Measurements from ENCODE around the gene SYCP1.
A peak's percentile ranks its signal among the peaks of the same experiment; 100 is the strongest.
"Not testable (repeated sequence)": the region's sequence is repeated elsewhere in the genome, so short reads cannot be mapped to it uniquely, and the experiment has no call there.

The SYCP1 gene

DNA sequence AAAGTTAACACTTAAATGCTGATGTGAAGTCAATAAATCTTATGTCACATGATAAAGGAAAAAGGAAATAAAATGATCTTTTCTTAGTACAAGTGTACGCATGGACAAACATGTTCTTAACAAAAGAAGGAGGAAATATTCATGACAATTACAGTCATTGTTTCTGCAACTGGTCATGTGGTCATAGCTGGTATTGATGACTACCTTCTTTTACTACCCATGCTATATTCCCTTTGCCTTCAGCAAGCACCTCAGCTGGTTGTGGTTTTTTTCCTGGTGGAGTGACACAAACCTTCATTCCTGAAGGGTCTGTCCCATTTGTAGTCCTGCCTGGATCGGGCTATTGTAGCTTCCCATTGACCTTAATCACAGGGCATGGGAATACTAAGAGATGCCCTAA lies 151.5 kb downstream of the SYCP1 start:
- H3K4me3 ChIP-seq (replicated peaks; ENCODE audit: insufficient read depth, low read length) = no peak overlapping the region
- TF ChIP-seq GABPA (IDR thresholded peaks at IDR 0.05; ENCODE audit: low read depth) = no peak
- TF ChIP-seq, protein P1, sequence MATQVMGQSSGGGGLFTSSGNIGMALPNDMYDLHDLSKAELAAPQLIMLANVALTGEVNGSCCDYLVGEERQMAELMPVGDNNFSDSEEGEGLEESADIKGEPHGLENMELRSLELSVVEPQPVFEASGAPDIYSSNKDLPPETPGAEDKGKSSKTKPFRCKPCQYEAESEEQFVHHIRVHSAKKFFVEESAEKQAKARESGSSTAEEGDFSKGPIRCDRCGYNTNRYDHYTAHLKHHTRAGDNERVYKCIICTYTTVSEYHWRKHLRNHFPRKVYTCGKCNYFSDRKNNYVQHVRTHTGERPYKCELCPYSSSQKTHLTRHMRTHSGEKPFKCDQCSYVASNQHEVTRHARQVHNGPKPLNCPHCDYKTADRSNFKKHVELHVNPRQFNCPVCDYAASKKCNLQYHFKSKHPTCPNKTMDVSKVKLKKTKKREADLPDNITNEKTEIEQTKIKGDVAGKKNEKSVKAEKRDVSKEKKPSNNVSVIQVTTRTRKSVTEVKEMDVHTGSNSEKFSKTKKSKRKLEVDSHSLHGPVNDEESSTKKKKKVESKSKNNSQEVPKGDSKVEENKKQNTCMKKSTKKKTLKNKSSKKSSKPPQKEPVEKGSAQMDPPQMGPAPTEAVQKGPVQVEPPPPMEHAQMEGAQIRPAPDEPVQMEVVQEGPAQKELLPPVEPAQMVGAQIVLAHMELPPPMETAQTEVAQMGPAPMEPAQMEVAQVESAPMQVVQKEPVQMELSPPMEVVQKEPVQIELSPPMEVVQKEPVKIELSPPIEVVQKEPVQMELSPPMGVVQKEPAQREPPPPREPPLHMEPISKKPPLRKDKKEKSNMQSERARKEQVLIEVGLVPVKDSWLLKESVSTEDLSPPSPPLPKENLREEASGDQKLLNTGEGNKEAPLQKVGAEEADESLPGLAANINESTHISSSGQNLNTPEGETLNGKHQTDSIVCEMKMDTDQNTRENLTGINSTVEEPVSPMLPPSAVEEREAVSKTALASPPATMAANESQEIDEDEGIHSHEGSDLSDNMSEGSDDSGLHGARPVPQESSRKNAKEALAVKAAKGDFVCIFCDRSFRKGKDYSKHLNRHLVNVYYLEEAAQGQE (IDR thresholded peaks at IDR 0.05; ENCODE audit: insufficient replicate concordance, low read depth) = no peak
- no peak for TF ChIP-seq SPI1 (IDR thresholded peaks at IDR 0.05; ENCODE audit: borderline replicate concordance, low read depth)
- TF ChIP-seq POLR2AphosphoS5 (IDR thresholded peaks at IDR 0.05; ENCODE audit: low read depth) = no peak
- TF ChIP-seq, protein P2, sequence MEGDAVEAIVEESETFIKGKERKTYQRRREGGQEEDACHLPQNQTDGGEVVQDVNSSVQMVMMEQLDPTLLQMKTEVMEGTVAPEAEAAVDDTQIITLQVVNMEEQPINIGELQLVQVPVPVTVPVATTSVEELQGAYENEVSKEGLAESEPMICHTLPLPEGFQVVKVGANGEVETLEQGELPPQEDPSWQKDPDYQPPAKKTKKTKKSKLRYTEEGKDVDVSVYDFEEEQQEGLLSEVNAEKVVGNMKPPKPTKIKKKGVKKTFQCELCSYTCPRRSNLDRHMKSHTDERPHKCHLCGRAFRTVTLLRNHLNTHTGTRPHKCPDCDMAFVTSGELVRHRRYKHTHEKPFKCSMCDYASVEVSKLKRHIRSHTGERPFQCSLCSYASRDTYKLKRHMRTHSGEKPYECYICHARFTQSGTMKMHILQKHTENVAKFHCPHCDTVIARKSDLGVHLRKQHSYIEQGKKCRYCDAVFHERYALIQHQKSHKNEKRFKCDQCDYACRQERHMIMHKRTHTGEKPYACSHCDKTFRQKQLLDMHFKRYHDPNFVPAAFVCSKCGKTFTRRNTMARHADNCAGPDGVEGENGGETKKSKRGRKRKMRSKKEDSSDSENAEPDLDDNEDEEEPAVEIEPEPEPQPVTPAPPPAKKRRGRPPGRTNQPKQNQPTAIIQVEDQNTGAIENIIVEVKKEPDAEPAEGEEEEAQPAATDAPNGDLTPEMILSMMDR (IDR thresholded peaks at IDR 0.05; ENCODE audit: insufficient read depth, low read length) = no peak
- H3K27me3 ChIP-seq (ENCODE audit: insufficient read depth, poor library complexity, severe bottlenecking) = no peaks in the 10 kb centered on the region
- no peak overlapping the region for H3K27ac ChIP-seq (replicated peaks)
- no peak for DNase-seq (ENCODE audit: low read depth in 1 of 2, low spot score in 1 of 2)

DNA sequence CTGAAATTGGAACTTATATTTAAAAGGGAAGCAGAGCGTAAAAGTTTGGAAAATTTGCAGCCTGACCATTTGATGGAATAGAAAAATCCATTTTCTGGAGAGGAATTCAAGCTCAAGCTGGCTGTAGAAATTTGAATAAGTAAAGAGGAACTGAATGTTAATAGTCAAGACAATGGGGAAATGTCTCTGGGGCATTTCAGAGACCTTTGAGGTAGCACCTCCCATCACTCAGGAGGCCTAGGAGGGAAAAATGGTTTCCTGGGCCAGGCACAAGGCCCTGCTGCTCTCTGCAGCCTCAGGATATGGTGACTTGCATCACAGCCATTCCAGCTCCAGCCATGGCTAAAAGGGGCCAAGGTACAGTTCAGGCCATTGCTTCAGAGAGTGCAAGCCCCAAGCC lies 157.3 kb downstream of the SYCP1 start:
- DNase-seq (ENCODE audit: low read depth in 1 of 2, low spot score in 1 of 2) = peak; percentile 25 to 71
- no peak overlapping the region for H3K4me3 ChIP-seq (replicated peaks; ENCODE audit: insufficient read depth, low read length)
- H3K27ac ChIP-seq (replicated peaks) = peak overlapping the region; percentile 12
- TF ChIP-seq POLR2AphosphoS5 (IDR thresholded peaks at IDR 0.05; ENCODE audit: low read depth) (no peak), GABPA (IDR thresholded peaks at IDR 0.05; ENCODE audit: low read depth) (0 out of 2 replicates have a peak, but pooled peaks have one; percentile 48), SPI1 (IDR thresholded peaks at IDR 0.05; ENCODE audit: borderline replicate concordance, low read depth) (peak; percentile 83)
- TF ChIP-seq, protein P2 (IDR thresholded peaks at IDR 0.05; ENCODE audit: insufficient read depth, low read length) = no peak
- no peaks in the 10 kb centered on the region for H3K27me3 ChIP-seq (ENCODE audit: insufficient read depth, poor library complexity, severe bottlenecking)

DNA sequence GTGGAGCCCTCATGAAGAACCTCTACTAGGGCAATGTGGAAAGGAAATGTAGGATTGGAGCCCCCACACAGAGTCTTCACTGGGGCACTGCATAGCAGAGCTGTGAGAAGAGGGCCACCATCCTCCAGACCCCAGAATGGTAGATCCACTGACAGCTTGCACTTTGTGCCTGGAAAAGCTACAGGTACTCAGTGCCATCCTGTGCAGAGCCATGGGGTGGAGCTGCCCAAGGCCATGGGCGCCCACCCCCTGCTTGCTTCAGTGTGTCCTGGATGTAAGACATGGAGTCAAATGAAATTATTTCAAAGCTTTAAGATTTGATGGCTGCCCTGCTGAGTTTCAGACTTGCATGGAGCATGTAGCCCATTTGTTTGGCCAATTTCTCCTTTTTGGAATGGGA lies 157.8 kb downstream of the SYCP1 start:
- TF ChIP-seq, protein P1 (IDR thresholded peaks at IDR 0.05; ENCODE audit: insufficient replicate concordance, low read depth) = no peak
- TF ChIP-seq POLR2AphosphoS5 (IDR thresholded peaks at IDR 0.05; ENCODE audit: low read depth) (no peak), GABPA (IDR thresholded peaks at IDR 0.05; ENCODE audit: low read depth) (no peak), SPI1 (IDR thresholded peaks at IDR 0.05; ENCODE audit: borderline replicate concordance, low read depth) (no peak)
- TF ChIP-seq, protein P2 (IDR thresholded peaks at IDR 0.05; ENCODE audit: insufficient read depth, low read length) = no peak
- H3K27me3 ChIP-seq (ENCODE audit: insufficient read depth, poor library complexity, severe bottlenecking) = no peaks in the 10 kb centered on the region
- no peak overlapping the region for H3K4me3 ChIP-seq (replicated peaks; ENCODE audit: insufficient read depth, low read length)
- H3K27ac ChIP-seq (replicated peaks) = peak overlapping the region; percentile 12; the same call in 1 of the 2 replicates
- no peak for DNase-seq (ENCODE audit: low read depth in 1 of 2, low spot score in 1 of 2)

DNA sequence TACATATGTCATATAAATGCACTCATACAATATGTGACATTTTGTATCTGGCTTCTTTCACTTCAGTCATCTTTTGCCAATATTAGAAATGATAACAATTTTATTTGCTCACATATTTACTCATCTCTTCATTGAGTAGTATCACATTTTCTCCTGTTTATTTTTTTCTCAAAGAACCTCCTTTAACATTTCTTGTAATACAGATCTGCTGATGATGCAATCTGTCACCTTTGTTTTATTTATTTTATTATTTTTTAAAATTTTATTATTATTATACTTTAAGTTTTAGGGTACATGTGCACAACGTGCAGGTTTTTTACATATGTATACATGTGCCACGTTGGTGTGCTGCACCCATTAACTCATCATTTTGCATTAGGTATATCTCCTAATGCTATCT lies 159.1 kb downstream of the SYCP1 start:
- DNase-seq (ENCODE audit: low read depth in 1 of 2, low spot score in 1 of 2) = no peak
- H3K27me3 ChIP-seq (ENCODE audit: insufficient read depth, poor library complexity, severe bottlenecking) = no peaks in the 10 kb centered on the region
- no peak for TF ChIP-seq GABPA (IDR thresholded peaks at IDR 0.05; ENCODE audit: low read depth)
- TF ChIP-seq, protein P1 (IDR thresholded peaks at IDR 0.05; ENCODE audit: insufficient replicate concordance, low read depth) = no peak
- no peak overlapping the region for H3K27ac ChIP-seq (replicated peaks)
- no peak overlapping the region for H3K4me3 ChIP-seq (replicated peaks; ENCODE audit: insufficient read depth, low read length)

DNA sequence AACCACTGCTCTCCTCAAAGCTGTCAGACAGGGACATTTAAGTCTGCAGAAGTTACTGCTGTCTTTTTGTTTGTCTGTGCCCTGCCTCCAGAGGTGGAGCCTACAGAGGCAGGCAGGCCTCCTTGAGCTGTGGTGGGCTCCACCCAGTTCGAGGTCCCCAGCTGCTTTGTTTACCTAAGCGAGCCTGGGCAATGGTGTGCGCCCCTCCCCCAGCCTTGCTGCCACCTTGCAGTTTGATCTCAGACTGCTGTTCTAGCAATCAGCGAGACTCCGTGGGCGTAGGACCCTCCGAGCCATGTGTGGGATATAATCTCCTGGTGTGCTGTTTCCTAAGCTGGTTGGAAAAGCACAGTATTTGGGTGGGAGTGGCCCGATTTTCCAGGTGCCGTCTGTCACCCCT lies 164.9 kb downstream of the SYCP1 start:
- H3K27me3 ChIP-seq (ENCODE audit: insufficient read depth, poor library complexity, severe bottlenecking); H3K4me3 ChIP-seq (replicated peaks; ENCODE audit: insufficient read depth, low read length); DNase-seq (ENCODE audit: low read depth in 1 of 2, low spot score in 1 of 2); H3K27ac ChIP-seq (replicated peaks): not testable (repeated sequence)
